Measurements from ENCODE around the gene EDN3. TPM values are rescaled to one million over a fixed set of nuclear protein-coding genes. Genes with fewer than 3 reads are reported as not detected.

EDN3 gene
- total RNA-seq, 6 experiments from 2014 or later = not detected

DNA sequence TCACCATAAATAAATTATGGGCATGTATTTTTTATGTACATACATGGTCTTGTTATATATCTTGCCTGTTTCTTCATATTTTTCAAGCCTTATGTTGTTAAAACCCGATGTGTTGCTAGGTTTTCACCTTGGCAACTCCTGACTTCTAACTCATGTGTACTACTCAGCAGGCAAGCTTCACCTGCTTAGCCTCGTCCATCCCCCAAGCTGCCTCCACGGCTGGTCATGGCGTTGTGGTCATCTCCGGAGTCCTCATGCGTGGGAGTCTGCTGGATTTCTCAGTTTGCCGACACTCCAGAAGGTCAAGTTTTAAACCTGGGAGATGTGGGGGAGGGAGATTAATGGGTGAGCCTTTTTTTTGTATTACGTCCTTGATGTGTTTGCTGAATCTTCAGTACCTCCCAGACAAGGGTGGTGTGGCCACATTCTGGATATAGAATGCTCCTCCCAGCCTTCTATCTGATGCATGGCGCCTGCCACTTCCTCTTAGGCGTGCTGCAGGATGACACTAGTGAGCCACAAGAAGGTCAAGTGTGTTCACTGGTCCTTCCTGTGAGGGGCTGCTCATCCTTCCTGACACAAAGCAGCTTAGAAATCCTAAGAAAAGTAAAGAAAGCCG lies 26.6 kb upstream of the EDN3 start:
- H3K27me3 Mint-ChIP-seq (ENCODE audit: insufficient read depth) = no peaks in the 10 kb centered on the region; the same call in none of the 2 replicates
- no peak overlapping the region for H3K27ac Mint-ChIP-seq
- TF ChIP-seq, protein P1, sequence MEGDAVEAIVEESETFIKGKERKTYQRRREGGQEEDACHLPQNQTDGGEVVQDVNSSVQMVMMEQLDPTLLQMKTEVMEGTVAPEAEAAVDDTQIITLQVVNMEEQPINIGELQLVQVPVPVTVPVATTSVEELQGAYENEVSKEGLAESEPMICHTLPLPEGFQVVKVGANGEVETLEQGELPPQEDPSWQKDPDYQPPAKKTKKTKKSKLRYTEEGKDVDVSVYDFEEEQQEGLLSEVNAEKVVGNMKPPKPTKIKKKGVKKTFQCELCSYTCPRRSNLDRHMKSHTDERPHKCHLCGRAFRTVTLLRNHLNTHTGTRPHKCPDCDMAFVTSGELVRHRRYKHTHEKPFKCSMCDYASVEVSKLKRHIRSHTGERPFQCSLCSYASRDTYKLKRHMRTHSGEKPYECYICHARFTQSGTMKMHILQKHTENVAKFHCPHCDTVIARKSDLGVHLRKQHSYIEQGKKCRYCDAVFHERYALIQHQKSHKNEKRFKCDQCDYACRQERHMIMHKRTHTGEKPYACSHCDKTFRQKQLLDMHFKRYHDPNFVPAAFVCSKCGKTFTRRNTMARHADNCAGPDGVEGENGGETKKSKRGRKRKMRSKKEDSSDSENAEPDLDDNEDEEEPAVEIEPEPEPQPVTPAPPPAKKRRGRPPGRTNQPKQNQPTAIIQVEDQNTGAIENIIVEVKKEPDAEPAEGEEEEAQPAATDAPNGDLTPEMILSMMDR (IDR thresholded peaks at IDR 0.05) = no peak

GRCh38 chr20:59276938-59277337 lies 23.5 kb upstream of the EDN3 start:
- TF ChIP-seq, protein P1 (IDR thresholded peaks at IDR 0.05) = no peak
- peaks cover 42% of the 10 kb centered on the region for H3K9me3 Mint-ChIP-seq
- no peak overlapping the region for H3K4me3 Mint-ChIP-seq
- no peak overlapping the region for H3K27ac Mint-ChIP-seq
- H3K4me1 Mint-ChIP-seq (ENCODE audit: low read depth) = no peaks in the 10 kb centered on the region
- DNase-seq = no peak
- H3K27me3 Mint-ChIP-seq (ENCODE audit: insufficient read depth) = no peaks in the 10 kb centered on the region; the same call in none of the 2 replicates
- H3K36me3 Mint-ChIP-seq (ENCODE audit: low read depth) = no peaks in the 10 kb centered on the region; the same call in 1 of the 2 replicates

More for the DNA sequence above, 26.6 kb upstream of the EDN3 start:
- Mint-ChIP-seq H3K4me1 (ENCODE audit: low read depth) (no peaks in the 10 kb centered on the region), H3K36me3 (ENCODE audit: low read depth) (no peaks in the 10 kb centered on the region; the same call in 1 of the 2 replicates), H3K9me3 (peaks cover 30% of the 10 kb centered on the region), H3K4me3 (no peak overlapping the region)
- no peak for DNase-seq

DNA sequence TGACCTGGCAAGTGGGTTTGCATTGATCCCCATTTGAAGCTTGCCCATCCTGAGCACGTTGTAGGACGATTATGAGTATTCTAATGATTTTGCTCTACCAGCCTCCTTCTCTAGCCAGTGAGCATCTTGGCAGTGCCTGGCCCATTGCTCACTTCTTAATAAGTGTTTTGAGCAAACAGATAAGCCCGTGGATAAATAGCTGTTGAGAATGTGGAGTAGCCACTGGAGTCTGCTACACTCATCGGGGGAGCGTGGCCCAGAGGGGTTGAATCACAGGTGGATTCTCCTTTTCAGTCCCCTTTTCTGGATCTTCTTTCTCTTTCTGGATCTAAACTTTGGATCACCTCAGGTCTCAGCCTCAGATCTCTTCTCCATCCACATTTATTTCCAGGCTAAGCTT lies 15.9 kb upstream of the EDN3 start:
- Mint-ChIP-seq H3K9me3 (peaks cover 54% of the 10 kb centered on the region), H3K36me3 (ENCODE audit: low read depth) (peaks cover 5% of the 10 kb centered on the region; the same call in 1 of the 2 replicates), H3K27ac (no peak overlapping the region), H3K4me3 (no peak overlapping the region), H3K27me3 (ENCODE audit: insufficient read depth) (no peaks in the 10 kb centered on the region), H3K4me1 (ENCODE audit: low read depth) (no peaks in the 10 kb centered on the region)
- DNase-seq = no peak
- TF ChIP-seq, protein P1 (IDR thresholded peaks at IDR 0.05) = no peak

DNA sequence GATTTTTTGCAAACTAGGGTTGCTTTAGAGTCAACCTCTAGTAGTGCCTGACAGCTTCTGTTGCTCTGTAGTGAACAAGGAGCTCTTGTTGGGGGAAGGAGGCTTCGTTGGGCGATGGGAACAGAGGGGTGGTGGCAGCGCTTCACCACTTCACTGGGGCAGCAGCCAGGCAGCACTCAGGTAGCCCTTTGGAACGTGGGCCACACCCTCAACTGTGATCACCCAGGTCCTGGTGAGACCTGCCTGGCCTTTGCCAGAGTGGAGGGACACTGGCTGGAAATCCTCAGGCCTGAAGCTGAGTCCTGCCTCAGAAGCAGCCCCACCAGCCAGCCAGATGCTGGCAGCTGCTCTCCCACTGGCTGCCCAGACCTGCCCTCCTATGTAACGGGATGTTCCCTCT lies 10.4 kb upstream of the EDN3 start:
- TF ChIP-seq, protein P1 (IDR thresholded peaks at IDR 0.05) = no peak
- no peak for DNase-seq
- Mint-ChIP-seq H3K36me3 (ENCODE audit: low read depth) (peaks cover 5% of the 10 kb centered on the region; the same call in 1 of the 2 replicates), H3K9me3 (peaks cover 61% of the 10 kb centered on the region), H3K27me3 (ENCODE audit: insufficient read depth) (peaks cover 3% of the 10 kb centered on the region; the same call in 1 of the 2 replicates), H3K4me3 (no peak overlapping the region), H3K27ac (no peak overlapping the region), H3K4me1 (ENCODE audit: low read depth) (no peaks in the 10 kb centered on the region)

- H3K36me3 Mint-ChIP-seq (ENCODE audit: low read depth) = peaks cover 5% of the 10 kb centered on the region; the same call in 1 of the 2 replicates
- no peak for DNase-seq
- no peak overlapping the region for H3K27ac Mint-ChIP-seq
- peaks cover 4% of the 10 kb centered on the region; the same call in 1 of the 2 replicates for H3K27me3 Mint-ChIP-seq (ENCODE audit: insufficient read depth)
- peaks cover 52% of the 10 kb centered on the region for H3K9me3 Mint-ChIP-seq
- TF ChIP-seq, protein P1 (IDR thresholded peaks at IDR 0.05) = no peak
- no peak overlapping the region for H3K4me3 Mint-ChIP-seq
- no peaks in the 10 kb centered on the region for H3K4me1 Mint-ChIP-seq (ENCODE audit: low read depth)
These were observed 8.5 kb upstream of the EDN3 start for GRCh38 chr20:59291740-59292383.
